ENCODE data around the gene RASGEF1C.

DNA sequence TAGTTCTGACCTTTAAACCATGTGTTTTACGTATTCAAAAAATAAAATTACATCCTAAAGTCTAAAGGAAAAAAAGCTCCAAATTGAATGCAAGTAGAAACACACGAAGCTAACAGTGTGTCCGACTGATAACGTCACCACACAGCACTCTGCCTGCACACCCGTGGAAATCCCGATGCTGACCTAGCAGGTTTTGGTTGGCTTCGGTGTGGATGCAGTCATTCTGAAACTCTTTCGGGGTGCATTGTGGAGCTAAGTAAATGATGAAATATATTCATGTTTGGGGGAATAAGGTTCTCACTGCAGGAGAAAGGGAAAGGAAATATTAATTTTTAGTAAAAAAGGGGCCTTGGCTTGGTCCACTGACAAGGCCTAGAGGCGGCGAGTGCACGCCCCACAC lies 2.0 kb downstream of the RASGEF1C start:
- TF ChIP-seq EZH2 (IDR thresholded peaks at IDR 0.05; ENCODE audit: low read length, unreplicated experiment), result no peak
- TF ChIP-seq, protein P1, sequence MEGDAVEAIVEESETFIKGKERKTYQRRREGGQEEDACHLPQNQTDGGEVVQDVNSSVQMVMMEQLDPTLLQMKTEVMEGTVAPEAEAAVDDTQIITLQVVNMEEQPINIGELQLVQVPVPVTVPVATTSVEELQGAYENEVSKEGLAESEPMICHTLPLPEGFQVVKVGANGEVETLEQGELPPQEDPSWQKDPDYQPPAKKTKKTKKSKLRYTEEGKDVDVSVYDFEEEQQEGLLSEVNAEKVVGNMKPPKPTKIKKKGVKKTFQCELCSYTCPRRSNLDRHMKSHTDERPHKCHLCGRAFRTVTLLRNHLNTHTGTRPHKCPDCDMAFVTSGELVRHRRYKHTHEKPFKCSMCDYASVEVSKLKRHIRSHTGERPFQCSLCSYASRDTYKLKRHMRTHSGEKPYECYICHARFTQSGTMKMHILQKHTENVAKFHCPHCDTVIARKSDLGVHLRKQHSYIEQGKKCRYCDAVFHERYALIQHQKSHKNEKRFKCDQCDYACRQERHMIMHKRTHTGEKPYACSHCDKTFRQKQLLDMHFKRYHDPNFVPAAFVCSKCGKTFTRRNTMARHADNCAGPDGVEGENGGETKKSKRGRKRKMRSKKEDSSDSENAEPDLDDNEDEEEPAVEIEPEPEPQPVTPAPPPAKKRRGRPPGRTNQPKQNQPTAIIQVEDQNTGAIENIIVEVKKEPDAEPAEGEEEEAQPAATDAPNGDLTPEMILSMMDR (conservative IDR thresholded peaks at IDR 0.05; ENCODE audit: low read depth, low read length), result no peak

Measured in PC-3 (cell line).